Activated CD4-positive, alpha-beta T cell treated with anti-CD3 and anti-CD28 coated beads for 48 hours (primary cell): ENCODE data around the gene DLL4.

ENCODE experiments used
- DNase-seq: peaks from one replicate; pipeline ENCODE4 v3.0.0-alpha.2; 2020

DLL4 gene

DNA sequence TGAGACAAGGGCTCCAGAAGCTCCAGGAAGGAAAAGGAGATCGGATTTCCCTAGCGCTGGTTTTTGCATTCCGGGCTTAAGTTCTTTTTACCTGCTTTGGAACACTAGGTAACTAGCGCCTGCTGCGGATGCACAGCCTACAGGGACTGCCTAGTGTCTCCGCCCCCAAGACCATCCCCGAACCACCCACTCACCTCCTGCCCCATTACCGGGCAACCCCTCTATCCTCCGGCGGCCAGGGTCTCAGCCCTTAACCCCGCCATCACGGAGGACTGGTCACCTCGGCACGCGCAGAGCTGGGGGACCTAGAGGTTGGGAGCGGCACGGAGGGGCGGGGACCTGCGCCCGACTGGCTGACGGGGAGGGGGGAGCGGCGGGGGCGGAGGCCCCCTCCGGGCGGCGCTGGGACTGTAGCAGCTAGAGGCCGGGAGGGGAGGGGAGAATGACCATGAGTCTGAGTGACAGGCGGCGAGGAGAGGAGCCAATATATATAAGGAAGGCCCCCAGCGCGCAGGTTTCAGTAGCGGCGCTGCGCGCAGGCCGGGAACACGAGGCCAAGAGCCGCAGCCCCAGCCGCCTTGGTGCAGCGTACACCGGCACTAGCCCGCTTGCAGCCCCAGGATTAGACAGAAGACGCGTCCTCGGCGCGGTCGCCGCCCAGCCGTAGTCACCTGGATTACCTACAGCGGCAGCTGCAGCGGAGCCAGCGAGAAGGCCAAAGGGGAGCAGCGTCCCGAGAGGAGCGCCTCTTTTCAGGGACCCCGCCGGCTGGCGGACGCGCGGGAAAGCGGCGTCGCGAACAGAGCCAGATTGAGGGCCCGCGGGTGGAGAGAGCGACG, at the start of gene DLL4:
Gene DLL4 (plus strand): TSS at position 520 of the 839 bp plus-strand sequence. CDS start 329 bp downstream, outside the sequence.
- DNase-seq = peak; percentile 63

- no peak for DNase-seq
Observed at GRCh38 chr15:40879609-40880008, 49.5 kb upstream of the DLL4 start.

DNA sequence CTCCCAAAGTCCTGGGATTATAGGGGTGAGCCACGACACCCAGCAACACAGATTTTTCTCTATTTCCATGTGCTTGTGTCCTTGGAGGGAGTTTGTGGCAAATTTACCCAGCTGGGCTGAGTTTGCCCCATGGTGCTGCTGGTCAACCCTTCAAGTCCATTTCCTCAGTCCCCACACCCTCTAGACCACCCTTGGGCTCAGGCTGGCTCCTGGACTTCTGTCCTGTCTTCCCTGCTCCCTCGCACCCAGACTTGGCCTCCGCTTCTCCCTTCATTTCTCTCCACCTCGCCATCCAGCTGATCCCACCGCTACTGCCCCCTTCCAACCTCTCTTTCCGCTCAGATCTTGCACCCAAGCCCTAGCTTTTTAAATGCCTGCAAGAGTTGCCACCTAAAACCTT, 47.8 kb upstream of the DLL4 start:
- DNase-seq = no peak

DNA sequence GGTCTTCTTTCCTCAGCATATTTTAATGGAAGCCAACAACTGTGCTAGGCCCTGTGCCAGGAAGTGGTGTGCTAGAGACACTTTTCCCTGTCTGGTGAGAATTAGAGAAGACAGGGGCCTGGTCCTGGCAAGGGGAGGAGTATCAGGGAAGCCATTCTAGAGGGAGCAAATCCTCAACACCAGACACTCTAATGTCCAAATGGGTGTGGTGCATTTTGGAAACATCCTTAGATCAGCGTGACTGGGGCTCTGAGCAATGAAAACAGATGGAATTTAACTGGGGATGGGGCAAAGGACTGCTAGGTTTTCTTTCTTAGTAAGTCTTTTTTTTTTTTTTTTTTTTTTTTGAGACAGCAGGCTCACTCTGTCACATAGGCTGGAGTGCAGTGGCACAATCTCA, 42.6 kb upstream of the DLL4 start:
- DNase-seq = no peak

DNA sequence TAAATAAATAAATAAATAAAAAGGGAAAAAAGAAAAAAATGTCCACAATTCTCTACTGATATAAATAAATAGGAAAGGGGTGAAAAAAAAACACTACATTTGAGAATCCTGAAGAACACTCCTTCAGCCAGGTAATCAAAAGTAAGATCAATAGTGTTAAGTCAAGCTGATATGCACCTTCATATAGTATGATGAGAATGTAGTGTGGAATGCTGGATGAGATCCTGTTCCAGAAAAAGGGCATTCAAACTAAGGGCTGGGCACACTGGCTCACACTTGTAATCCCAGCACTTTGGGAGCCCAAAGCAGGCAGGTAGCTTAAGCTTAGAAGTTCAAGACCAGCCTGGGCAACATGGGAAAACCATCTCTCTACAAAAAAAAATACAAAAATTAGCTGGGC, 40.0 kb upstream of the DLL4 start:
- DNase-seq = no peak

DNA sequence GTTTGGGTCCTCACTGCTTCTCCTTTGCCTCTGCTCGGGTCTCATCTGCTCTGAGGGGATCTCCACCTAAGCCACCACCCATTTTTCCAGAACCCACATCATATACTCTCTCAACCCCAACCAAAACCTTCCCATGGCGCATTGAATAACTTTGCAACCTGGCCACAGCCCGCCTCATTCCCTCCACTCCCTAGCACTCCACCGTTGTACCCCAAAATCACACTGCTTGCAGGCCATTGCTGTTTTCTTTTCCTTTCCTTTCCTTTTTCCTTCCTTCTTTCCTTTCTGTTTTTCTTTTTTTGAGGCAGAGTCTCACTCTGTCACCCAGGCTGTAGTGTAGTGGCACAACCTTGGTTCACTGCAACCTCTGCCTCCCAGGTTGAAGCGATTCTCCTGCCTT, 38.0 kb upstream of the DLL4 start:
- DNase-seq = no peak

GRCh38 chr15:40891810-40892446, 37.2 kb upstream of the DLL4 start:
- peak; percentile 32 for DNase-seq

- DNase-seq = no peak
Observed at GRCh38 chr15:40892447-40893012, 36.6 kb upstream of the DLL4 start.

GRCh38 chr15:40893019-40893670, 36.0 kb upstream of the DLL4 start:
- DNase-seq = no peak

- DNase-seq = peak; percentile 99
Observed at GRCh38 chr15:40893733-40894680, 35.1 kb upstream of the DLL4 start, which contains the start of gene VPS18. TSS of gene VPS18 (plus strand) at chr15:40894450. CDS start at chr15:40894769, 319 bp downstream.

GRCh38 chr15:40894681-40895448, 34.3 kb upstream of the DLL4 start:
- DNase-seq = peak; percentile 77

GRCh38 chr15:40899536-40900207, 29.5 kb upstream of the DLL4 start:
- DNase-seq = no peak

DNA sequence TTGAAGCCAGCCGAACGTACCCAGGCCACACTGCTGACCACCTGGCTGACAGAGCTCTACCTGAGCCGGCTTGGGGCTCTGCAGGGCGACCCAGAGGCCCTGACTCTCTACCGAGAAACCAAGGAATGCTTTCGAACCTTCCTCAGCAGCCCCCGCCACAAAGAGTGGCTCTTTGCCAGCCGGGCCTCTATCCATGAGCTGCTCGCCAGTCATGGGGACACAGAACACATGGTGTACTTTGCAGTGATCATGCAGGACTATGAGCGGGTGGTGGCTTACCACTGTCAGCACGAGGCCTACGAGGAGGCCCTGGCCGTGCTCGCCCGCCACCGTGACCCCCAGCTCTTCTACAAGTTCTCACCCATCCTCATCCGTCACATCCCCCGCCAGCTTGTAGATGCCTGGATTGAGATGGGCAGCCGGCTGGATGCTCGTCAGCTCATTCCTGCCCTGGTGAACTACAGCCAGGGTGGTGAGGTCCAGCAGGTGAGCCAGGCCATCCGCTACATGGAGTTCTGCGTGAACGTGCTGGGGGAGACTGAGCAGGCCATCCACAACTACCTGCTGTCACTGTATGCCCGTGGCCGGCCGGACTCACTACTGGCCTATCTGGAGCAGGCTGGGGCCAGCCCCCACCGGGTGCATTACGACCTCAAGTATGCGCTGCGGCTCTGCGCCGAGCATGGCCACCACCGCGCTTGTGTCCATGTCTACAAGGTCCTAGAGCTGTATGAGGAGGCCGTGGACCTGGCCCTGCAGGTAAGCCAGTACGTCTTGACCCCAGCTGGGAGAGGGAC, 28.7 kb upstream of the DLL4 start:
- no peak for DNase-seq

DNA sequence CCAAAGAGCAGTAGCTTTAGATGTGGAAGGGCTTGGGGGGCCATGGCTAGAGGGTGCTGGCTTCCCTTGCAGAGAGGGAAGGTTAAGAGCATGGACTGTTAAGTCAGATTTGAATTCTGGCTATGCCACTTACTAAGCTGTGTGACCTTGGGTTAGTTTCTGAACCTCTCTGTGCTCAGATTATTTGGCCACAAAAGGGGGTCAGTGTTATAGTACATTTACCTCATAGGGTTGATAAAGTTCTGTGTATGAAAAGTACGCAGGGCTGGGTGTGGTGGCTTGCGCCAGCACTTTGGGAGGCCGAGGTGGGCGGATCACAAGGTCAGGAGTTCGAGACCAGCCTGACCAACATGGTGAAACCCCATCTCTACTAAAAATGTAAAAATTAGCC, 28.1 kb upstream of the DLL4 start:
- DNase-seq = no peak

DNA sequence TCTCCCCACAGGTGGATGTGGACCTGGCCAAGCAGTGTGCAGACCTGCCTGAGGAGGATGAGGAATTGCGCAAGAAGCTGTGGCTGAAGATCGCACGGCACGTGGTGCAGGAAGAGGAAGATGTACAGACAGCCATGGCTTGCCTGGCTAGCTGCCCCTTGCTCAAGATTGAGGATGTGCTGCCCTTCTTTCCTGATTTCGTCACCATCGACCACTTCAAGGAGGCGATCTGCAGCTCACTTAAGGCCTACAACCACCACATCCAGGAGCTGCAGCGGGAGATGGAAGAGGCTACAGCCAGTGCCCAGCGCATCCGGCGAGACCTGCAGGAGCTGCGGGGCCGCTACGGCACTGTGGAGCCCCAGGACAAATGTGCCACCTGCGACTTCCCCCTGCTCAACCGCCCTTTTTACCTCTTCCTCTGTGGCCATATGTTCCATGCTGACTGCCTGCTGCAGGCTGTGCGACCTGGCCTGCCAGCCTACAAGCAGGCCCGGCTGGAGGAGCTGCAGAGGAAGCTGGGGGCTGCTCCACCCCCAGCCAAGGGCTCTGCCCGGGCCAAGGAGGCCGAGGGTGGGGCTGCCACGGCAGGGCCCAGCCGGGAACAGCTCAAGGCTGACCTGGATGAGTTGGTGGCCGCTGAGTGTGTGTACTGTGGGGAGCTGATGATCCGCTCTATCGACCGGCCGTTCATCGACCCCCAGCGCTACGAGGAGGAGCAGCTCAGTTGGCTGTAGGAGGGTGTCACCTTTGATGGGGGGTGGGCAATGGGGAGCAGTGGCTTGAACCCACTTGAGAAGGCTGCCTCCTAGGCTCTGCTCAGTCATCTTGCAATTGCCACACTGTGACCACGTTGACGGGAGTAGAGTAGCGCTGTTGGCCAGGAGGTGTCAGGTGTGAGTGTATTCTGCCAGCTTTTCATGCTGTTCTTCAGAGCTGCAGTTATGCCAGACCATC, 26.3 kb upstream of the DLL4 start:
- DNase-seq = no peak

- DNase-seq = no peak
Observed at GRCh38 chr15:40904552-40905201, 24.5 kb upstream of the DLL4 start.

- DNase-seq = peak; percentile 88
Observed at GRCh38 chr15:40906091-40906990, 22.8 kb upstream of the DLL4 start.
